Mucosa of descending colon (tissue), 3 donors: ENCODE results near the gene UFD1. TPM values are rescaled to one million over a fixed set of nuclear protein-coding genes. Genes with fewer than 3 reads are reported as not detected.

ENCODE experiments used
- ATAC-seq: fragments of 200-7000 bp; cut with Tn5 transposase; one replicate; pipeline ENCODE4 v1.9.1; 2020; ENCODE audit warnings: mild to moderate bottlenecking, moderate library complexity
- DNase-seq, 3 donors: peaks; one replicate each; pipeline ENCODE4 v3.0.0-alpha.2; 2020
- H3K36me3 ChIP-seq: fragments of 200-600 bp; one replicate; pipeline ENCODE4 v1.8.0; 2021; ENCODE audit warnings: low read depth, mild to moderate bottlenecking
- H3K4me1 ChIP-seq: fragments of 200-600 bp; one replicate; pipeline ENCODE4 v1.8.0; 2021; ENCODE audit warnings: low read depth, mild to moderate bottlenecking
- H3K4me3 ChIP-seq: fragments of 200-600 bp; one replicate; pipeline ENCODE4 v1.8.0; 2021; ENCODE audit warnings: mild to moderate bottlenecking
- H3K9me3 ChIP-seq: fragments of 200-600 bp; one replicate; pipeline ENCODE4 v1.8.0; 2021; ENCODE audit warnings: mild to moderate bottlenecking
- CTCF ChIP-seq: fragments of 200-600 bp; IDR thresholded peaks from one replicate; pipeline ENCODE4 v1.8.0; 2022; ENCODE audit warnings: antibody characterized with exemption, mild to moderate bottlenecking
- intact Hi-C, 2 donors: fragments of 100-400 bp; cut with DNase I in 1 of 2; cut with micrococcal nuclease in 1 of 2; formaldehyde crosslinking; loops; one replicate each; pipeline versions ENCODE4 v1.11.0 to v1.11.1; 2022; cut with DNase I, micrococcal nuclease
- total RNA-seq, 3 donors: library from RNA; stranded (reverse); fragmentation: NEBNext Ultra II Directional in 2 of 3; extraction: Animal tissue kit (Norgen Biotek cat#: 25700) in 2 of 3; gene quantifications; one replicate each; pipeline versions ENCODE4 v1.2.1 to v1.2.4, GENCODE V29; 2021 to 2023
- donor health status: DM: no; HTN: no; CAD: no; lungs with moderate emphysema.
- donor health status: DM: no; HTN: no; CAD: no.
- donor health status: DM: no; HTN: yes; CAD: no.

UFD1 gene
- total RNA-seq, 3 donors from 2014 or later = 48.5 to 71.0 (median 49.9) TPM

GRCh38 chr22:19492504-19493174 lies 13.6 kb upstream of the UFD1 start:
- intact Hi-C loops = no loop called here
- H3K4me1 ChIP-seq = no peaks in the 10 kb centered on the region
- no peak for ATAC-seq
- TF ChIP-seq CTCF = no peak
- no peak for DNase-seq
- H3K36me3 ChIP-seq = no peaks in the 10 kb centered on the region
- no peak overlapping the region for H3K4me3 ChIP-seq
- H3K9me3 ChIP-seq = no peaks in the 10 kb centered on the region

- H3K4me3 ChIP-seq = no peak overlapping the region
- ATAC-seq (no peak), DNase-seq (no peak)
- intact Hi-C loops = no loop called here
- no peaks in the 10 kb centered on the region for H3K4me1 ChIP-seq
- no peaks in the 10 kb centered on the region for H3K9me3 ChIP-seq
- no peak for TF ChIP-seq CTCF
- H3K36me3 ChIP-seq = no peaks in the 10 kb centered on the region
Measured at GRCh38 chr22:19490628-19491230, 11.7 kb upstream of the UFD1 start.

- no peak overlapping the region for H3K4me3 ChIP-seq
- ATAC-seq = no peak
- no peaks in the 10 kb centered on the region for H3K36me3 ChIP-seq
- H3K4me1 ChIP-seq = no peaks in the 10 kb centered on the region
- no peak for TF ChIP-seq CTCF
- intact Hi-C loops = no loop called here
- DNase-seq = peak in 1 of 3 donors; percentile 28
- H3K9me3 ChIP-seq = no peaks in the 10 kb centered on the region
Measured at GRCh38 chr22:19488884-19489843, 10.2 kb upstream of the UFD1 start.

- intact Hi-C loops = no loop called here
- Histone ChIP-seq H3K36me3 (no peaks in the 10 kb centered on the region), H3K4me3 (no peak overlapping the region), H3K4me1 (no peaks in the 10 kb centered on the region), H3K9me3 (no peaks in the 10 kb centered on the region)
- no peak for TF ChIP-seq CTCF
- DNase-seq (no peak), ATAC-seq (no peak)
Measured at GRCh38 chr22:19488285-19488684, 9.3 kb upstream of the UFD1 start.

- no peaks in the 10 kb centered on the region for H3K36me3 ChIP-seq
- no peak for ATAC-seq
- H3K9me3 ChIP-seq = no peaks in the 10 kb centered on the region
- TF ChIP-seq CTCF = no peak
- intact Hi-C loops = no loop called here
- no peak overlapping the region for H3K4me3 ChIP-seq
- H3K4me1 ChIP-seq = peaks cover 3% of the 10 kb centered on the region
- no peak for DNase-seq
Measured at GRCh38 chr22:19483481-19484244, 4.7 kb upstream of the UFD1 start.
